SU-DHL-6 (cell line): ENCODE measurements around the gene SLC11A1.

Experiments used
- H2AFZ ChIP-seq: fragments of 200-600 bp; sonication (generic); 2 replicates; pipeline ENCODE4 v1.6.1; 2014; ENCODE audit warnings: low read depth, mild to moderate bottlenecking, moderate library complexity, mixed read lengths, antibody characterized with exemption, low read length; ENCODE audit not compliant: severe bottlenecking
- H3F3A ChIP-seq: fragments of 200-600 bp; shearing (Covaris generic); 2 replicates; pipeline ENCODE4 v1.6.0; 2016; ENCODE audit warnings: antibody characterized with exemption, mild to moderate bottlenecking; ENCODE audit not compliant: insufficient read depth
- H3K27ac ChIP-seq: fragments of 200-600 bp; sonication (generic); 2 replicates; pipeline ENCODE4 v1.5.1; 2016; ENCODE audit warnings: low read depth, mild to moderate bottlenecking, low read length, moderate library complexity, mixed read lengths
- H3K27me3 ChIP-seq: fragments of 200-600 bp; sonication (generic), shearing (Covaris generic); 2 replicates; pipeline ENCODE4 v1.6.0; 2014; ENCODE audit warnings: mild to moderate bottlenecking, low read length
- H3K36me3 ChIP-seq: fragments of 200-600 bp; sonication (generic); 2 replicates; pipeline ENCODE4 v1.6.1; 2014; ENCODE audit warnings: mild to moderate bottlenecking, low read length, mixed read lengths
- H3K4me2 ChIP-seq: fragments of 300-600, 200-600 bp; shearing (Covaris generic), sonication (generic); 2 replicates; pipeline ENCODE4 v1.6.0; 2014; ENCODE audit warnings: low read length, low read depth, mild to moderate bottlenecking; ENCODE audit not compliant: poor library complexity, severe bottlenecking
- H3K4me3 ChIP-seq: fragments of 200-600 bp; sonication (generic); 2 replicates; pipeline ENCODE4 v1.5.1; 2014; ENCODE audit warnings: antibody characterized with exemption, low read length, mild to moderate bottlenecking, mixed read lengths; ENCODE audit not compliant: insufficient read depth, poor library complexity, severe bottlenecking
- H3K79me2 ChIP-seq: fragments of 200-600 bp; sonication (generic); 2 replicates; pipeline ENCODE4 v1.6.1; 2014; ENCODE audit warnings: mild to moderate bottlenecking, low read length, moderate library complexity; ENCODE audit not compliant: insufficient read depth
- H3K9ac ChIP-seq: fragments of 200-600 bp; sonication (generic); 2 replicates; pipeline ENCODE4 v1.7.0; 2014; ENCODE audit warnings: mild to moderate bottlenecking, low read length
- H3K9me2 ChIP-seq: fragments of 200-600 bp; sonication (generic); replicated peaks from 2 replicates; pipeline ENCODE4 v1.6.1; 2014; ENCODE audit warnings: low read length; ENCODE audit not compliant: insufficient read depth
- H3K9me3 ChIP-seq: fragments of 200-600 bp; sonication (generic); 2 replicates; pipeline ENCODE4 v1.6.1; 2014; ENCODE audit warnings: low read length, mixed read lengths; ENCODE audit not compliant: insufficient read depth
- H4K20me1 ChIP-seq: fragments of 200-600 bp; sonication (generic); 2 replicates; pipeline ENCODE4 v1.6.1; 2014; ENCODE audit warnings: low read depth, mild to moderate bottlenecking, antibody characterized with exemption, low read length, moderate library complexity, mixed read lengths
- CTCF ChIP-seq: fragments of 200-600 bp; sonication (generic); IDR thresholded peaks from one replicate; pipeline ENCODE4 v1.5.1; 2017; ENCODE audit warnings: antibody characterized with exemption, mild to moderate bottlenecking, low read length, moderate library complexity; ENCODE audit not compliant: insufficient read depth, poor library complexity, severe bottlenecking
- EZH2phosphoT487 ChIP-seq: fragments of 200-600 bp; sonication (generic), shearing (Covaris generic); conservative IDR thresholded peaks from 2 replicates; pipeline ENCODE4 v1.6.1; 2018; ENCODE audit warnings: mild to moderate bottlenecking, antibody characterized with exemption, low read length, moderate library complexity, mixed read lengths

The SLC11A1 gene

GRCh38 chr2:218444692-218445357 lies 62.8 kb downstream of the SLC11A1 start:
- H3K9me2 ChIP-seq, result no peaks in the 10 kb centered on the region
- no peaks in the 10 kb centered on the region for H3F3A ChIP-seq
- H3K9me3 ChIP-seq, result no peaks in the 10 kb centered on the region
- no peak overlapping the region for H3K4me2 ChIP-seq
- H3K4me3 ChIP-seq, result no peak overlapping the region
- no peak for TF ChIP-seq EZH2phosphoT487
- no peak for TF ChIP-seq CTCF
- no peak overlapping the region for H2AFZ ChIP-seq
- no peak overlapping the region for H3K9ac ChIP-seq
- H3K79me2 ChIP-seq, result no peaks in the 10 kb centered on the region
- H4K20me1 ChIP-seq, result no peaks in the 10 kb centered on the region
- no peaks in the 10 kb centered on the region for H3K36me3 ChIP-seq
- no peaks in the 10 kb centered on the region for H3K27me3 ChIP-seq
- H3K27ac ChIP-seq, result no peak overlapping the region

- Histone ChIP-seq H3K27ac (no peak overlapping the region), H3F3A (no peaks in the 10 kb centered on the region), H3K9me3 (no peaks in the 10 kb centered on the region), H3K9ac (no peak overlapping the region), H3K9me2 (no peaks in the 10 kb centered on the region), H4K20me1 (no peaks in the 10 kb centered on the region), H3K27me3 (no peaks in the 10 kb centered on the region), H3K4me2 (no peak overlapping the region), H3K4me3 (no peak overlapping the region), H3K79me2 (no peaks in the 10 kb centered on the region), H2AFZ (no peak overlapping the region), H3K36me3 (no peaks in the 10 kb centered on the region)
- no peak for TF ChIP-seq EZH2phosphoT487
- TF ChIP-seq CTCF, result no peak
Observed at GRCh38 chr2:218445602-218446001, 63.5 kb downstream of the SLC11A1 start.
